Stimulated activated CD8-positive, alpha-beta memory T cell treated with anti-CD3 and anti-CD28 coated beads, Interleukin-2, amount 100 ng/mL, for 1 hour (primary cell): ENCODE data around the gene HS2ST1.

Experiments used
- DNase-seq, 2 donors: peaks; one replicate each; pipeline ENCODE4 v3.0.0-alpha.2; 2020; ENCODE audit warnings: low read depth in 2 of 2

Gene HS2ST1

GRCh38 chr1:87136607-87137341 lies 222.3 kb downstream of the HS2ST1 start:
- DNase-seq: no peak

- no peak for DNase-seq
Observed at GRCh38 chr1:87137342-87137739, 222.9 kb downstream of the HS2ST1 start.

GRCh38 chr1:87140831-87141540 lies 226.6 kb downstream of the HS2ST1 start:
- DNase-seq: no peak

GRCh38 chr1:87141556-87141955 lies 227.1 kb downstream of the HS2ST1 start:
- no peak for DNase-seq

GRCh38 chr1:87143413-87144135 lies 229.1 kb downstream of the HS2ST1 start:
- no peak for DNase-seq

GRCh38 chr1:87144316-87144895 lies 230.0 kb downstream of the HS2ST1 start:
- DNase-seq: no peak

- no peak for DNase-seq
Observed at GRCh38 chr1:87144981-87145380, 230.5 kb downstream of the HS2ST1 start.

- DNase-seq: no peak
Observed at GRCh38 chr1:87146538-87146937, 232.1 kb downstream of the HS2ST1 start.

GRCh38 chr1:87146986-87147385 lies 232.6 kb downstream of the HS2ST1 start:
- no peak for DNase-seq

GRCh38 chr1:87147851-87148250 lies 233.4 kb downstream of the HS2ST1 start:
- no peak for DNase-seq

- no peak for DNase-seq
Observed at GRCh38 chr1:87148661-87149060, 234.2 kb downstream of the HS2ST1 start.

GRCh38 chr1:87149241-87150041 lies 235.0 kb downstream of the HS2ST1 start:
- DNase-seq: no peak

- no peak for DNase-seq
Observed at GRCh38 chr1:87150143-87150542, 235.7 kb downstream of the HS2ST1 start.

GRCh38 chr1:87151500-87152421 lies 237.3 kb downstream of the HS2ST1 start:
- DNase-seq: no peak

- DNase-seq: no peak
Observed at GRCh38 chr1:87154384-87154783, 239.9 kb downstream of the HS2ST1 start.

- no peak for DNase-seq
Observed at GRCh38 chr1:87155170-87155569, 240.7 kb downstream of the HS2ST1 start.

GRCh38 chr1:87155648-87156047 lies 241.2 kb downstream of the HS2ST1 start:
- DNase-seq: no peak

GRCh38 chr1:87156124-87156523 lies 241.7 kb downstream of the HS2ST1 start:
- DNase-seq: no peak

GRCh38 chr1:87159378-87159915 lies 245.0 kb downstream of the HS2ST1 start:
- DNase-seq: no peak
